ENCODE measurements around the gene TAF3.
A peak's percentile ranks its signal among the peaks of the same experiment; 100 is the strongest.

TAF3 gene

GRCh38 chr10:8052341-8052955 is 234.1 kb downstream of the TAF3 start:
- Histone ChIP-seq H3K79me2 (ENCODE audit: control insufficient read depth, insufficient read depth, low read length, poor library complexity) (peaks cover 60% of the 10 kb centered on the region), H3K4me2 (ENCODE audit: low read length) (peak overlapping the region; percentile 91), H2BK120ac (ENCODE audit: insufficient read depth, low read length, poor library complexity) (peak overlapping the region; percentile 89), H3K79me1 (ENCODE audit: low read length) (peaks cover 77% of the 10 kb centered on the region), H3K4ac (ENCODE audit: low read depth, low read length) (peak overlapping the region; percentile 81), H3K27ac (ENCODE audit: low read depth, low read length) (peak overlapping the region; percentile 79), H3K4me1 (ENCODE audit: control insufficient read depth in 1 of 2, insufficient read depth in 2 of 2, low read length in 2 of 2) (peaks cover 11 to 15% of the 10 kb centered on the region in 2 experiments), H3K9me3 (ENCODE audit: insufficient read depth, low read depth, low read length) (no peaks in the 10 kb centered on the region), H2BK5ac (ENCODE audit: low read depth, low read length, poor library complexity) (peak overlapping the region; percentile 99), H4K12ac (ENCODE audit: low read depth, low read length) (peak overlapping the region; percentile 76), H4K8ac (ENCODE audit: low read depth, low read length) (peak overlapping the region; percentile 94), H3K4me3 (ENCODE audit: low read depth, low read length) (peak overlapping the region; percentile 84), H2AK5ac (ENCODE audit: low read length) (peak overlapping the region; percentile 67), H4K91ac (ENCODE audit: low read depth, low read length) (peak overlapping the region; percentile 95), H3K9ac (ENCODE audit: low read length) (peak overlapping the region; percentile 16), H3K36me3 (ENCODE audit: control insufficient read depth in 1 of 2, insufficient read depth in 2 of 2, low read length in 2 of 2) (peaks cover 8 to 10% of the 10 kb centered on the region in 2 experiments), H3K23ac (ENCODE audit: low read length) (no peak overlapping the region), H2BK12ac (ENCODE audit: low read length) (peak overlapping the region; percentile 85), H3K18ac (ENCODE audit: low read length) (peak overlapping the region; percentile 78), H2AFZ (ENCODE audit: insufficient read depth, low read length, poor library complexity) (peak overlapping the region; percentile 66), H3K27me3 (ENCODE audit: insufficient read depth, low read length) (peaks cover 12% of the 10 kb centered on the region), H3K14ac (ENCODE audit: low read length) (peak overlapping the region; percentile 84)
- peak in 1 of 2 donors; percentile 65 for DNase-seq
- WGBS (ENCODE audit: extremely low coverage, insufficient coverage, insufficient read length): no CpG with 5 or more reads among the region's 32 CpGs

DNA sequence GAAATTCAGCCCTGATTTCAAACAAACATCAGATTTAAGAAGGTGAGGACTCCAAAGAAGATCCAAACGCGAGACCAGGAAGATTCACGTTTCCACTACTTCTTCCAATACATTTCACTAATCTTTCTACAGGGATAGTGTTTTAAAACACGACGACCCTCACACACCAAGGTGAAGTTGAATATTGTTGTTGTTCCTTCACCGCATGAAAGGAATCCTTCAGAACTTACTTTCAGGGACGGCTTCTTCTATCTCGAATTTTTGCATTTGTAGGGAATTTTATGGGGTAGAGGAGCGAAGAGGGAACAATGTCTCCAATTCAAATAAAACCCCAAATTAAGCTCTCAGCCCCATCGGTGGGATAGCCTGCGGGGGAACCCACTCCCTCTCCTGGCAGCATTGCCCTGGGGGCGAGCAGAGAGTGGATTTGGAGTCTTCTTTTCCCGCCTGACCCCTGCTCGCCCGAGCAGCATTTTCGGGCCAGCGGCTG is 234.7 kb downstream of the TAF3 start:
- no peak overlapping the region for H4K8ac ChIP-seq (ENCODE audit: low read depth, low read length)
- H4K91ac ChIP-seq (ENCODE audit: low read depth, low read length): peak overlapping the region; percentile 13
- no peak overlapping the region for H2BK12ac ChIP-seq (ENCODE audit: low read length)
- H3K4me2 ChIP-seq (ENCODE audit: low read length): peak overlapping the region; percentile 91
- no peaks in the 10 kb centered on the region for H3K9me3 ChIP-seq (ENCODE audit: insufficient read depth, low read depth, low read length)
- no peak overlapping the region for H3K9ac ChIP-seq (ENCODE audit: low read length)
- no peak overlapping the region for H3K23ac ChIP-seq (ENCODE audit: low read length)
- peak overlapping the region; percentile 39 for H3K4ac ChIP-seq (ENCODE audit: low read depth, low read length)
- DNase-seq: peak in 1 of 2 donors; percentile 30
- no peak overlapping the region for H3K18ac ChIP-seq (ENCODE audit: low read length)
- H2AK5ac ChIP-seq (ENCODE audit: low read length): no peak overlapping the region
- no peak overlapping the region for H2AFZ ChIP-seq (ENCODE audit: insufficient read depth, low read length, poor library complexity)
- H3K4me3 ChIP-seq (ENCODE audit: low read depth, low read length): no peak overlapping the region
- peak overlapping the region; percentile 79 for H3K27ac ChIP-seq (ENCODE audit: low read depth, low read length)
- H3K36me3 ChIP-seq (ENCODE audit: control insufficient read depth in 1 of 2, insufficient read depth in 2 of 2, low read length in 2 of 2): peaks cover 13 to 15% of the 10 kb centered on the region in 2 experiments
- WGBS (ENCODE audit: extremely low coverage, insufficient coverage, insufficient read length): no CpG with 5 or more reads among the region's 17 CpGs
- peaks cover 11% of the 10 kb centered on the region in 2 experiments for H3K4me1 ChIP-seq (ENCODE audit: control insufficient read depth in 1 of 2, insufficient read depth in 2 of 2, low read length in 2 of 2)
- H3K14ac ChIP-seq (ENCODE audit: low read length): peak overlapping the region; percentile 28
- peaks cover 82% of the 10 kb centered on the region for H3K79me1 ChIP-seq (ENCODE audit: low read length)
- peaks cover 66% of the 10 kb centered on the region for H3K79me2 ChIP-seq (ENCODE audit: control insufficient read depth, insufficient read depth, low read length, poor library complexity)
- H3K27me3 ChIP-seq (ENCODE audit: insufficient read depth, low read length): peaks cover 7% of the 10 kb centered on the region
- H2BK5ac ChIP-seq (ENCODE audit: low read depth, low read length, poor library complexity): peak overlapping the region; percentile 58
- no peak overlapping the region for H4K12ac ChIP-seq (ENCODE audit: low read depth, low read length)
- peak overlapping the region; percentile 26 for H2BK120ac ChIP-seq (ENCODE audit: insufficient read depth, low read length, poor library complexity)

DNA sequence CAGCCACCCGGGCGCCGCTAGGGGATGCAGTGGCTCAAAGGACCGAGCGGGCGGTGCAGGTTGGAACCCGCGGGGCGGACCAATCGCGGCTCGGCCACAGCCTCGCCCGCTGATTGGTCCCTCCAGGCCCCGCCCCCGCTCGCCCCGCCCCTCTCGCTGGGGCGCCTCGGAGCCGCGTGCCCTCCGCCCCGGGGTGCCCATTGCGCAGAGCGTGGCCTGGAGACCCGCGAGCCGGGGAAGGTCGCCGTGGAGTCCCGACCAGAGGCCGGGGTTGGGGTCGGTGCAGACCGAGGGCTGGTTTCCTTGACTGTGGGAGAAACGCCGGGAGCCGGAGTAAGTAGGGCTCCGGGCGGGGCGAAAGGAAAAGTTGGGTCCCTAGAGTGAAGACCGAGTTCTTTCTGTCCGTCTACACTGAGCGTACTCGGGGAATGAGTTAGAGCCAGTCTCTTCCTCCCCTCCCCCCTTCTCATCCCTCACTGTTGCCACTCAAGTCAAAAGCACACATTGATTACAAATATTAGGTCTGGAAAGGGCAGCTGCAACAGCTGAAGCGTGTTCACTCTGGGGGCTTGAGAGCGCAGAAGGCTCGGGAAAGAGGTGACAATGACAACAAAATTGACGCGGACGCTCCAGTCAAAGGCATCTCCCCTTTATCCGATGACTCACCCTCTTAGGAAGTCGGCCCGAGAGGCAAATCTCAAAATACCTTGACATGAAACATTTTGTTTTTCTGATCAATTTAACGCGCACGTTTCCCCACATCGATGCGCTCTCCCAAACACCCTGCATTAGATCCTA is 235.3 kb downstream of the TAF3 start:
- peaks cover 72% of the 10 kb centered on the region for H3K79me2 ChIP-seq (ENCODE audit: control insufficient read depth, insufficient read depth, low read length, poor library complexity)
- peaks cover 86% of the 10 kb centered on the region for H3K79me1 ChIP-seq (ENCODE audit: low read length)
- peak; percentile 93 to 94 for DNase-seq
- H4K91ac ChIP-seq (ENCODE audit: low read depth, low read length): peak overlapping the region; percentile 84
- H3K27ac ChIP-seq (ENCODE audit: low read depth, low read length): peak overlapping the region; percentile 91
- no peak overlapping the region for H3K23ac ChIP-seq (ENCODE audit: low read length)
- peak overlapping the region; percentile 48 for H3K18ac ChIP-seq (ENCODE audit: low read length)
- peak overlapping the region; percentile 68 for H4K8ac ChIP-seq (ENCODE audit: low read depth, low read length)
- H2AFZ ChIP-seq (ENCODE audit: insufficient read depth, low read length, poor library complexity): peak overlapping the region; percentile 14
- H3K4ac ChIP-seq (ENCODE audit: low read depth, low read length): peak overlapping the region; percentile 13
- H3K9ac ChIP-seq (ENCODE audit: low read length): peak overlapping the region; percentile 74
- peaks cover 8% of the 10 kb centered on the region in 2 experiments for H3K4me1 ChIP-seq (ENCODE audit: control insufficient read depth in 1 of 2, insufficient read depth in 2 of 2, low read length in 2 of 2)
- peak overlapping the region; percentile 84 for H3K4me2 ChIP-seq (ENCODE audit: low read length)
- H2BK12ac ChIP-seq (ENCODE audit: low read length): no peak overlapping the region
- H2BK5ac ChIP-seq (ENCODE audit: low read depth, low read length, poor library complexity): peak overlapping the region; percentile 90
- peaks cover under 1% of the 10 kb centered on the region for H3K27me3 ChIP-seq (ENCODE audit: insufficient read depth, low read length)
- peaks cover 20 to 22% of the 10 kb centered on the region in 2 experiments for H3K36me3 ChIP-seq (ENCODE audit: control insufficient read depth in 1 of 2, insufficient read depth in 2 of 2, low read length in 2 of 2)
- peak overlapping the region; percentile 40 for H2BK120ac ChIP-seq (ENCODE audit: insufficient read depth, low read length, poor library complexity)
- H3K4me3 ChIP-seq (ENCODE audit: low read depth, low read length): peak overlapping the region; percentile 78
- H4K12ac ChIP-seq (ENCODE audit: low read depth, low read length): peak overlapping the region; percentile 45
- H2AK5ac ChIP-seq (ENCODE audit: low read length): no peak overlapping the region
- H3K9me3 ChIP-seq (ENCODE audit: insufficient read depth, low read depth, low read length): no peaks in the 10 kb centered on the region
- no CpG with 5 or more reads among the region's 60 CpGs for WGBS (ENCODE audit: extremely low coverage, insufficient coverage, insufficient read length)
- peak overlapping the region; percentile 82 for H3K14ac ChIP-seq (ENCODE audit: low read length)

DNA sequence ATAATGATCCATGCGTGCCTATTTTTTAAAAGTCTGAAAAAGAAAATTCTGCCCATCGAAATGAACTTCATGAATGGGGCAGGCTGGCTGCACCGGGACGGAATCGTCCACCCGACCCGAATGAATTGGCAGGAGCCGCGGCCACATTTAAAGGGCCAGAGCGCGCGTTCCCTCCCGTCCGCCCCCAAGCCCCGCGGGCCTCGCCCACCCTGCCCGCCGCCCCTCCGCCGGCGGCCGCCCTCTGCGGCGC is 235.9 kb downstream of the TAF3 start:
- peaks cover 75% of the 10 kb centered on the region for H3K79me2 ChIP-seq (ENCODE audit: control insufficient read depth, insufficient read depth, low read length, poor library complexity)
- H3K79me1 ChIP-seq (ENCODE audit: low read length): peaks cover 88% of the 10 kb centered on the region
- H3K18ac ChIP-seq (ENCODE audit: low read length): no peak overlapping the region
- peak in 1 of 2 donors; percentile 58 for DNase-seq
- peaks cover 9 to 11% of the 10 kb centered on the region in 2 experiments for H3K4me1 ChIP-seq (ENCODE audit: control insufficient read depth in 1 of 2, insufficient read depth in 2 of 2, low read length in 2 of 2)
- no peak overlapping the region for H2BK12ac ChIP-seq (ENCODE audit: low read length)
- H4K8ac ChIP-seq (ENCODE audit: low read depth, low read length): no peak overlapping the region
- no peaks in the 10 kb centered on the region for H3K9me3 ChIP-seq (ENCODE audit: insufficient read depth, low read depth, low read length)
- H3K27me3 ChIP-seq (ENCODE audit: insufficient read depth, low read length): no peaks in the 10 kb centered on the region
- H3K4ac ChIP-seq (ENCODE audit: low read depth, low read length): no peak overlapping the region
- no peak overlapping the region for H3K9ac ChIP-seq (ENCODE audit: low read length)
- H3K4me2 ChIP-seq (ENCODE audit: low read length): peak overlapping the region; percentile 84
- peaks cover 25 to 27% of the 10 kb centered on the region in 2 experiments for H3K36me3 ChIP-seq (ENCODE audit: control insufficient read depth in 1 of 2, insufficient read depth in 2 of 2, low read length in 2 of 2)
- peak overlapping the region; percentile 78 for H3K4me3 ChIP-seq (ENCODE audit: low read depth, low read length)
- no peak overlapping the region for H2AFZ ChIP-seq (ENCODE audit: insufficient read depth, low read length, poor library complexity)
- no peak overlapping the region for H2AK5ac ChIP-seq (ENCODE audit: low read length)
- H2BK5ac ChIP-seq (ENCODE audit: low read depth, low read length, poor library complexity): peak overlapping the region; percentile 90
- peak overlapping the region; percentile 40 for H2BK120ac ChIP-seq (ENCODE audit: insufficient read depth, low read length, poor library complexity)
- H4K12ac ChIP-seq (ENCODE audit: low read depth, low read length): no peak overlapping the region
- no peak overlapping the region for H3K23ac ChIP-seq (ENCODE audit: low read length)
- peak overlapping the region; percentile 82 for H3K14ac ChIP-seq (ENCODE audit: low read length)
- no CpG with 5 or more reads among the region's 25 CpGs for WGBS (ENCODE audit: extremely low coverage, insufficient coverage, insufficient read length)
- H4K91ac ChIP-seq (ENCODE audit: low read depth, low read length): peak overlapping the region; percentile 84
- peak overlapping the region; percentile 91 for H3K27ac ChIP-seq (ENCODE audit: low read depth, low read length)
